Activated naive CD4-positive, alpha-beta T cell treated with anti-CD3 and anti-CD28 coated beads for 36 hours (primary cell): ENCODE measurements around the gene EEF2K. TPM values are rescaled to one million over a fixed set of nuclear protein-coding genes. Genes with fewer than 3 reads are reported as not detected.

Experiments
- CTCF ChIA-PET: fragments of 350-600 bp; sonication (Branson Sonifier 250); formaldehyde crosslinking; loops from one replicate; lab custom pipeline; 2021; ENCODE audit warnings: antibody characterized with exemption; lab: Charles Lee
- DNase-seq: peaks from one replicate; pipeline ENCODE4 v3.0.0-alpha.2; 2020
- H3K27ac Mint-ChIP-seq: one replicate; pipeline ENCODE4 v1.8.0; 2021; ENCODE audit warnings: mild to moderate bottlenecking, mixed read lengths
- H3K27me3 Mint-ChIP-seq: one replicate; pipeline ENCODE4 v1.8.0; 2021; ENCODE audit warnings: low read depth, mixed read lengths
- H3K36me3 Mint-ChIP-seq: one replicate; pipeline ENCODE4 v1.8.0; 2021; ENCODE audit warnings: low read depth, mixed read lengths
- H3K4me1 Mint-ChIP-seq: one replicate; pipeline ENCODE4 v1.8.0; 2021; ENCODE audit warnings: low read depth, mixed read lengths
- H3K4me3 Mint-ChIP-seq: one replicate; pipeline ENCODE4 v1.8.0; 2021; ENCODE audit warnings: mild to moderate bottlenecking, moderate library complexity, mixed read lengths
- H3K9me3 Mint-ChIP-seq: one replicate; pipeline ENCODE4 v1.8.0; 2021; ENCODE audit warnings: mixed read lengths
- intact Hi-C: fragments of 100-400 bp; cut with micrococcal nuclease; formaldehyde crosslinking; loops from one replicate; pipeline ENCODE4 v1.15.1; 2023
- total RNA-seq, 2 experiments: library from RNA; stranded (reverse); gene quantifications; one replicate each; pipeline ENCODE4 v1.2.3, GENCODE V29; 2021

EEF2K gene
- total RNA-seq, 2 experiments from 2014 or later: 9.8 to 10.0 TPM

DNA sequence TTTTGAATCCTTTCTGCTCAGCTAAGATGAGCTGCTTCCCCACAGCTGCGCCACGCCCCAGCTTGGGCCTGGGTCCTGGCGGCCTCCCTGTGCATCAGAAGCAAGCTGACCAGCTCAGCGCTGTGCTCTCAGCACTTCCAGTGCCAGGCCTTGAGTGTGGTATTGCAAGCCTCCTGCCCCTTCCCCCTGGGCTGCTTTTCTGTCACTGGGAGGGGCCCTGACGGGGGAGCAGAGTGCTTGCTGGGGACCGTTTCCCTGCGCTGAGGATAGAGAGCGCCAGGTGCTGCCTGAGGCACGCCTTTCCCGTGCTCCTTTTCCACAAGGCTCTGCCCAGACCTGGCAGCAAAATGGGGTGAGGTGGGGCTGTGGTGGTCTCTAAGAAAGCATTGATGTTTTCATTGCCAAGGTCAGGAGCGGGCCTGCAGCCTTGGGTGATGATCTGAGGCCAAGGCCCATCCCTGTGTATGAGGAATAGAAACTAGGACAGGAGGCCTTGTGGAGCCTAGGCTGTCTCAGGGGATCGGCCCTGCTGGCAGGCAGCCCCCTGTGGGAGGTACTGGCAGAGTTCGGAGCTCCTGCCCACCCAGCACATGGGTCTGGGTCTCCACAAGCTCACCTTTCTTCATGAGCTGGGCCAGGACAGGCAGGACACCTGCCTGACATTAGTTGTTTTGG lies 120.8 kb downstream of the EEF2K start:
- CTCF ChIA-PET: no interaction called here
- H3K9me3 Mint-ChIP-seq: no peaks in the 10 kb centered on the region
- H3K36me3 Mint-ChIP-seq: peaks cover 37% of the 10 kb centered on the region
- no peak for DNase-seq
- peak overlapping the region; percentile 46 for H3K27ac Mint-ChIP-seq
- intact Hi-C loops: no loop called here
- no peak overlapping the region for H3K4me3 Mint-ChIP-seq
- no peaks in the 10 kb centered on the region for H3K4me1 Mint-ChIP-seq
- no peaks in the 10 kb centered on the region for H3K27me3 Mint-ChIP-seq

DNA sequence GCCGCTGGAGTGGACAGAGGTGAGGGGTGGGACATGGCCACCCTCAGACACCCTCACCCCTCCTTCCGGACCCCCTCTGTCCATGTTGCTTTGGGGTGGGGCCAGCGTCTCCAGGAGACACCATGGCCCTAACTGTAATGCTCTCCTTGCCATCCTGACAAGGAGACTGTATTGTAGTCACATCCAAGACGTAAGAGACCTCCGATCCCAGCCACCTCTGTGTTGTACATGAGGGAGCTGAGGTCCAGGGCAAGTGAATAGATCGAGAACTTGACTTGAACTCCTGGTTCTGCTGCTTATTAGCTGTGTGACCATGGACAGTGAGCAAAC lies 121.3 kb downstream of the EEF2K start:
- H3K4me3 Mint-ChIP-seq: no peak overlapping the region
- CTCF ChIA-PET: no interaction called here
- no peak for DNase-seq
- no peaks in the 10 kb centered on the region for H3K9me3 Mint-ChIP-seq
- peak overlapping the region; percentile 46 for H3K27ac Mint-ChIP-seq
- no peaks in the 10 kb centered on the region for H3K27me3 Mint-ChIP-seq
- intact Hi-C loops: no loop called here
- H3K4me1 Mint-ChIP-seq: no peaks in the 10 kb centered on the region
- peaks cover 41% of the 10 kb centered on the region for H3K36me3 Mint-ChIP-seq

DNA sequence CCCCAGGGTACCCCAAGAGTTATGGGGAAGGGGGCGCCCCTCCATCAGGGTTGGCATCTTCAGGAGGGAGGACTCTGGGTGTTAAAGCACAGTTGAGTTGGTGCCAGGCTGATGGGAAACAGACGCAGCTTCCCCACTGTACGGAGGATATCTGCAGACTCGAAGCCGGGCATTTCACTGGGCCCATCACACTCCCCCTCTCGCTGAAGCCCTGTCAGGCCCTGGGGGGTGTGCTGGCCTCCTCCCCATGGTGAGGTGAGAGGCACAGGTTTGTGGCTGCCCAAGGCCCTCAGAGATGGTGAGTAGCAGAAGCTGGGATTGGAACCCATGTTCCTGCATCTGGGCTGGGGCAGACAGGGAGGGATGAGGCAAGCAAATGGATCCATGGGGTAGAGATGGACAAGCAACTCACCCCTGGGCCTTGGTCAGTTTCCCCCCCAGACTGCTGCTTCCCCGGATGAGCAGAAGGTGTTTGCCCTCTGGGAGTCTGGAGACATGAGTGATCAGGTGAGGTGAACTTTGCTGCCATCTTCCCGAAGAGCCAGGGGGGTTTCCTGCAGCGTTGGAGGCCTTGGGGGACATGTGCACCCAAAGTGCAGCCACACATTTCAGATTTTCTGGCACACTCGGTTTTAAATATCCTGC lies 122.1 kb downstream of the EEF2K start:
- H3K27ac Mint-ChIP-seq: no peak overlapping the region
- H3K27me3 Mint-ChIP-seq: no peaks in the 10 kb centered on the region
- H3K4me3 Mint-ChIP-seq: no peak overlapping the region
- H3K36me3 Mint-ChIP-seq: peaks cover 41% of the 10 kb centered on the region
- no peak for DNase-seq
- H3K4me1 Mint-ChIP-seq: no peaks in the 10 kb centered on the region
- CTCF ChIA-PET: interaction anchor here (1.1 kb wide), 1 partner anchor 10 kb away, joined by 3 read pairs; no protein-coding TSS in a partner anchor
- intact Hi-C loops: no loop called here
- H3K9me3 Mint-ChIP-seq: no peaks in the 10 kb centered on the region

DNA sequence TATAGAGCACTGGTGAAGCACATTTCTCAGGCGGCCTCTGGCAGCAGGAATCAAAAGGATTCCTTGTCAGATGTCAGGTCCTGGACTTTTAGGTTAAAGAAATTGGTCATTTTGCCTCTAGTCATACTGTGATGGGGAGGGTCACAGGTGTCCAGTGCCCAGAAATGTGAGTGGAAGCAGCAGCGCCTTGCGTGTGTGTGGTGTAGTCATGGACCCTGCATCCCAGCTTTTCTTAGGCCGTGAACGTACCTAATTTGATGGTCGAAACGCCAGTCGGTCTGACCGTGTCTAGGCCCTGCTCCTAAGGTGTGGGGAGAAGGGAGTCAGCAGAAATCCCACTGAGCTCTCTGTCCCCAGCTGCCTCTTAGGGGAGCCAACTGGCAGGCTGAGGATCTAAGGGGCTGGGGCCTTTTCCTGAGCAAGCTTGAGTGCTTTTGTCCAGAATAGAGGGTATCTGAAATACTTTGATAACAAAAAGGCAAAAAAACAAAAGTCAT lies 123.2 kb downstream of the EEF2K start:
- peak overlapping the region; percentile 65 for H3K27ac Mint-ChIP-seq
- H3K9me3 Mint-ChIP-seq: no peaks in the 10 kb centered on the region
- CTCF ChIA-PET: interaction anchor here (1.1 kb wide), 1 partner anchor 11 kb away, joined by 3 read pairs; no protein-coding TSS in a partner anchor
- no peak overlapping the region for H3K4me3 Mint-ChIP-seq
- H3K36me3 Mint-ChIP-seq: peaks cover 41% of the 10 kb centered on the region
- no peaks in the 10 kb centered on the region for H3K27me3 Mint-ChIP-seq
- DNase-seq: no peak
- no peaks in the 10 kb centered on the region for H3K4me1 Mint-ChIP-seq
- intact Hi-C loops: no loop called here

DNA sequence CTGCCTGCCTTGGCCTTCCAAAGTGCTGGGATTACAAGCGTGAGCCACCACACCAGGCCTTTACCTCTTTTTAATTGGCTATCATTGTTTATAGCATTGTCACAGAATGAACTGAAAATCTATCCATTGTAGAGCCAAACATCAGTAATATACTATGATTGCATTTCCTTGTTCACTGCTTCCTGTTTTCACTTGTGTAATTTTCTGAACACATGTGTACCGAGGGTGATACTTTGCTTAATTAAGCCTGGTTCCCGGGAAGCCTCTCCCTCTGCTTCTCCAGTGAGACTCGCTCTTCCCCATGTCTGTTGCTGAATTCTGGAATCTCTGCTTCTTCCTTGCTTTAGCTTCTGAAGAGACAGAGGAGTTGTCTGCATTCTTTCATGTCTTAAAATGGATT lies 124.2 kb downstream of the EEF2K start:
- intact Hi-C loops: no loop called here
- CTCF ChIA-PET: interaction anchor here (0.6 kb wide), 1 partner anchor 9 kb away, joined by 3 read pairs; no protein-coding TSS in a partner anchor
- H3K9me3 Mint-ChIP-seq: no peaks in the 10 kb centered on the region

DNA sequence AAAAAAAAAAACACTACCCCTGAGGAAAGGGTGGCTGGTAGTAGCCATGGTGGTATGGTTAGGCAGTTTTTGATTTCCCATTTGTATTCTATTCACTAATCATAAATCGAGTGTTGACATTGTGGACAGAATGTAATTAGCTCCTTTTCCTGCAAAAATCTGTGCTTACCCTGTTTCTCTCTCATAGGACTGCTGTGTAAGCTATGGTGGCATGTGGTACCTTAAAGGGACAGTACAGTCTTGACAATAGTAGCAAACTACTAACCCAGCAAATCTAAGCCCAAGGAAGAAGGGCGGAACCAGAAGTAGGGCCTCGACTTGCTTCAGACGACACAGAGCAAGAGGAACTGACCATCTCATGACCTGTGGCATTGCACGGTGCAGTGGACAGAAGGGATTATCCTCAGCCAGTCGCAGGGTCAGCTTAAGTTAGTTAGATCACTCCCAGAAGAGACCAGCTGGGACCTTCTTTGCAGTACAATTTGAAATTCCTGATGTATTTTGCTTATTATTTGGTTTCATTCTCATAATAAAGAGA lies 127.4 kb downstream of the EEF2K start:
- H3K36me3 Mint-ChIP-seq: peaks cover 68% of the 10 kb centered on the region
- CTCF ChIA-PET: no interaction called here
- intact Hi-C loops: no loop called here
- H3K27ac Mint-ChIP-seq: no peak overlapping the region
- peaks cover 25% of the 10 kb centered on the region for H3K9me3 Mint-ChIP-seq
- H3K4me1 Mint-ChIP-seq: peaks cover 10% of the 10 kb centered on the region
- no peak for DNase-seq
- H3K4me3 Mint-ChIP-seq: no peak overlapping the region
- H3K27me3 Mint-ChIP-seq: no peaks in the 10 kb centered on the region

More for the DNA sequence above, 124.2 kb downstream of the EEF2K start:
- no peak for DNase-seq
- Mint-ChIP-seq H3K4me1 (no peaks in the 10 kb centered on the region), H3K27ac (peak overlapping the region; percentile 33), H3K4me3 (no peak overlapping the region), H3K27me3 (no peaks in the 10 kb centered on the region), H3K36me3 (peaks cover 50% of the 10 kb centered on the region)

DNA sequence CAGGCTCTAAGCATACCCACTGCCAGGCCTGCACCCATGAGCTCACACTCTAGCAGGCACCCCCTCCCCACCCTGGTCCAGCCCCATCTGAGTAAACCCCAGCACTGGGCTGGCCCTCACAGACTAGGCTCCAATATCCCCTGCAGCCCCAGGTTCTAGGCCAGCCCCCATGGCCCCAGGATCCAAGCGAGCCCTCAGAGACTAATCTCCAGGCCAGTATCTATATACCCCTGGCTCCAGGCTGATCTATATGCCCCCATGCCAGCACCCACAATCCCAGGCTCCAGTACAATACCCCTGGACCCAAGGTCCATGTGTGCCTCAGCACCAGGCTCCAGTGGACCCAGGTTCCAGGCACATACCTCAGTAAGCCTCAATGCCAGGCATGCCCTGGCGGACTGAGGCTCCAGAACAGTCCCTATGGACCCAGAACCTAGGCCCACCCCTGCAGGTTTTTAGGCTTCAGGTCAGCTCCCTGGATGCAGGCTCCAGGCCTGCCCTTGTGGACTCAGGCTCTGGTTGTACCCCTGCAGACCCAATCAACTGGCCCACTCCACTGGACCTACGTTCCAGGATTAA lies 129.7 kb downstream of the EEF2K start:
- CTCF ChIA-PET: interaction anchor here (1.0 kb wide), 1 partner anchor 15 kb away, joined by 3 read pairs; no protein-coding TSS in a partner anchor
- Mint-ChIP-seq H3K9me3 (peaks cover 35% of the 10 kb centered on the region), H3K27me3 (no peaks in the 10 kb centered on the region), H3K4me1 (peaks cover 11% of the 10 kb centered on the region), H3K4me3 (no peak overlapping the region), H3K27ac (no peak overlapping the region), H3K36me3 (peaks cover 80% of the 10 kb centered on the region)
- no peak for DNase-seq
- intact Hi-C loops: loop anchor here (2.0 to 5.0 kb wide), 2 partner anchors 17 to 37 kb away; partner anchors contain the start of gene CDR2

DNA sequence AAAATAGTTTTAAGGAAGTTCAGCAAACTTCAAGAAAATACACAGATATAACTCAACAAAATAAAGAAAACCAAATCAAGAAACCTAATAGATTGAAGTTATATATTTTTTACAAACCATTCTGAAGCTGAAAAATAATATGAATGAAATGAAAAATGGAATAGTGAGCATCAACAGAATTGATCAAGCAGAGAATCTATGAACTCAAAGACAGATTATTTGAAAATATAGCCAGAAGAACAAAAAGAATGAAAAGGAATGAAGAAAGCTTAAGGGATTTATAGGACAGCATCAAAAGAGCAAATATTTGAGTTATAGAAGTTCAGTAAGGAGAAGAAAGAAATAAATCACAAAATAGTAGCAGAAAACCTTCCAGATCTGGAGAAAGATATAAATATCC lies 130.5 kb downstream of the EEF2K start:
- Mint-ChIP-seq H3K36me3 (peaks cover 82% of the 10 kb centered on the region), H3K9me3 (peaks cover 41% of the 10 kb centered on the region), H3K4me1 (peaks cover 11% of the 10 kb centered on the region), H3K27me3 (no peaks in the 10 kb centered on the region), H3K27ac (no peak overlapping the region), H3K4me3 (no peak overlapping the region)
- CTCF ChIA-PET: interaction anchor here (0.6 kb wide), 1 partner anchor 1466 kb away, joined by 3 read pairs; no protein-coding TSS in a partner anchor
- DNase-seq: no peak
- intact Hi-C loops: loop anchor here (2.0 to 5.0 kb wide), 2 partner anchors 16 to 36 kb away; partner anchors contain the start of gene CDR2

DNA sequence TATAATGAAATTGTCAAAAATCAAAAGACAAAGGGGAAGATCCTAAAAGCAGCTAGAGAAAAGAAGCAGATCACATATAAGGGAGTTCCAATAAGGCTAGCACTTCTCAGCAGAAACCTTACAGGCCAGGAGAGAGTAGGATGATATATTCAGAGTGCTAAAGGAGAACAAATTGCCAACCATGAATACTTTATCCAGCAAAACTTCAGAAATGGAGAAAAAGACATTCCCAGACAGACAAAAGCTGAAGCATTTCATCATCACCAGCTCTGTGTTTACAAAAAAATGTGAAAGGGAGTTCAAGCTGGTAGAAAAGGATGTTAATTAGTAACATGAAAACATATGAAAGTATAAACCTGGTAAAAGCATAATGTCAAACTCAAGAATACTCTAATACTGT lies 131.0 kb downstream of the EEF2K start:
- no peak for DNase-seq
- Mint-ChIP-seq H3K9me3 (peaks cover 43% of the 10 kb centered on the region), H3K27ac (no peak overlapping the region), H3K36me3 (peaks cover 81% of the 10 kb centered on the region), H3K27me3 (no peaks in the 10 kb centered on the region), H3K4me3 (no peak overlapping the region), H3K4me1 (peaks cover 16% of the 10 kb centered on the region)
- CTCF ChIA-PET: interaction anchor here (0.6 to 0.8 kb wide), 2 partner anchors 37 to 1466 kb away, joined by 3 read pairs; no protein-coding TSS in a partner anchor
- intact Hi-C loops: loop anchor here (2.0 to 5.0 kb wide), 2 partner anchors 16 to 35 kb away; partner anchors contain the start of gene CDR2

DNA sequence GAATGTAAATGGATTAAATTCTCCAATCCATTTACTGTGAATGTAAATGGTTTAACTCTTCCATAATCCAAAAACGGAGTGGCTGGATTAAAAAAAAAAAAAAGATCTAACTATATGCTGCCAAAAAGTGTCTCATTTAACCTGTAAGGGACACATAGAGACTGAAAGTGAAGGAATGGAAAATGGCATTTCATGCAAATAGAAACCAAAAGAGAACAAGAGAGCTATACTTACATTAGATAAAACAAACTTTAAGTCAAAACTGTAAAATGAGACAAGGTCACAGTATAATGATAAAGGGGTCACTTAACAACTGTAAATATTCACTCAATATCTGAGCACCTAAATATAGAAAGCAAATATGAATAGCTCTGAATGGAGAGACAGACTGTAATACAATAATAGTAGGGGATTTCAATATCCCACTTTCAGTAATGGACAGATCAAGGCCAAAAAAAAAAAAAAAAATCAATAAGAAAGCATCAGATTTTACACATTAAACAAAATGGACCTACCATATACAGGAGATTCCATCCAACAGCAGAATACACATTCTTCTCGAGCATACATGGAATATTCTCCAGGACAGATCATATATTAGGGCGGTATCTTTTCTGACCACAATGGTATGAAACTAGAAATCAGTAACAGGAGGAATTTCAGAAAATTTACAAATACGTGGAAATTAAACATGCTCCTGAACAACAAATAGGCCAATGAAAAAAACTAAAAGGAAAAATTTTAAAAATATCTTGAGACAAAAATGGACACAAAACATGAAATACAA lies 132.0 kb downstream of the EEF2K start:
- CTCF ChIA-PET: interaction anchor here (0.6 to 0.9 kb wide), 6 partner anchors 17 to 1060 kb away, joined by 3 to 6 read pairs (median 3); partner anchors contain the start of gene CRYM
- H3K4me3 Mint-ChIP-seq: no peak overlapping the region
- DNase-seq: no peak
- H3K9me3 Mint-ChIP-seq: peaks cover 44% of the 10 kb centered on the region
- H3K27ac Mint-ChIP-seq: peak overlapping the region; percentile 22
- H3K36me3 Mint-ChIP-seq: peaks cover 84% of the 10 kb centered on the region
- no peaks in the 10 kb centered on the region for H3K27me3 Mint-ChIP-seq
- peaks cover 25% of the 10 kb centered on the region for H3K4me1 Mint-ChIP-seq
- intact Hi-C loops: loop anchor here (2.0 to 5.0 kb wide), 2 partner anchors 15 to 34 kb away; partner anchors contain the start of gene CDR2
